ENCODE measurements around the gene FAM13C.

DNA sequence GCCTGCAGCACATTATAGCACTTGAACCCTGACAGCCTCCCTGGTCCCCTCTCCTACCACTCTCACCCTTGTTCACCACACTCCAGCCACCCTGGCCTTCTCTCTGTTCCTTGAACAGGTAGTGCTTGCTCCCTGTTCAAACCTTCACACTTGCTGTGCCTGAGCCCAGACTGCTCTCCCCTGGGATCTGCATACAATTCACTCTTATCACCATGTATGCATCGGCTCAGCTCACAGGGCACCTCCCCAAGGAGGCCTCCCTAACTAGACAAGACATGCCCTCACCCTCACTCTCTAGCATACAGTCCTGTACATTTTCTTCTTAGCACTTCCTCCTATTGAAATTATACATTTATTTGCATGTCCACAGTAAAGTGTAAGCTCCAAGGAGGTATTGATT, 59.3 kb downstream of the FAM13C start:
- TF ChIP-seq SIN3A (IDR thresholded peaks at IDR 0.05; ENCODE audit: borderline replicate concordance, low read depth, low read length) (no peak), EP300 (IDR thresholded peaks at IDR 0.05; ENCODE audit: borderline replicate concordance in 1 of 2, low read depth in 1 of 2, low read length in 1 of 2) (no peak), FOXJ3 (CRISPR knock-in tag; IDR thresholded peaks at IDR 0.05) (no peak), SMC3 (IDR thresholded peaks at IDR 0.05; ENCODE audit: low read depth, low read length) (no peak), TCF12 (IDR thresholded peaks at IDR 0.05) (no peak), FOSL2 (IDR thresholded peaks at IDR 0.05; ENCODE audit: borderline replicate concordance, low read depth) (no peak), NFIC (IDR thresholded peaks at IDR 0.05; ENCODE audit: borderline replicate concordance) (no peak), CTCF (IDR thresholded peaks at IDR 0.05) (no peak), EZH2phosphoT487 (IDR thresholded peaks at IDR 0.05; ENCODE audit: borderline replicate concordance, low read depth) (no peak), MAX (IDR thresholded peaks at IDR 0.05; ENCODE audit: low read depth) (no peak), TEAD4 (IDR thresholded peaks at IDR 0.05; ENCODE audit: borderline replicate concordance, insufficient read depth) (no peak)
- TF ChIP-seq, protein P1, sequence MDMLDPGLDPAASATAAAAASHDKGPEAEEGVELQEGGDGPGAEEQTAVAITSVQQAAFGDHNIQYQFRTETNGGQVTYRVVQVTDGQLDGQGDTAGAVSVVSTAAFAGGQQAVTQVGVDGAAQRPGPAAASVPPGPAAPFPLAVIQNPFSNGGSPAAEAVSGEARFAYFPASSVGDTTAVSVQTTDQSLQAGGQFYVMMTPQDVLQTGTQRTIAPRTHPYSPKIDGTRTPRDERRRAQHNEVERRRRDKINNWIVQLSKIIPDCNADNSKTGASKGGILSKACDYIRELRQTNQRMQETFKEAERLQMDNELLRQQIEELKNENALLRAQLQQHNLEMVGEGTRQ (IDR thresholded peaks at IDR 0.05; ENCODE audit: borderline replicate concordance, low read depth, low read length) = no peak
